HCT116 (cell line): ENCODE results near the gene SLC25A22. TPM values are rescaled to one million over a fixed set of nuclear protein-coding genes. Genes with fewer than 3 reads are reported as not detected.
A peak's percentile ranks its signal among the peaks of the same experiment; 100 is the strongest.

Experiments
- ATAC-seq: fragments of 200-7000 bp; cut with Tn5 transposase; 2 replicates; pipeline ENCODE4 v1.9.1; 2020; ENCODE audit warnings: mild to moderate bottlenecking, moderate library complexity
- BruUV-seq: library from RNA; stranded (reverse); fragments of 400-500 nt; replicated peaks from 2 replicates; lab custom pipeline; 2021; lab: Mats Ljungman, UMichigan
- CTCF ChIA-PET: fragments of 300-600 bp; sonication (Branson Sonifier 250); formaldehyde crosslinking; loops from one replicate; lab custom pipeline; 2021; ENCODE audit warnings: antibody characterized with exemption; lab: Charles Lee
- POLR2A ChIA-PET: fragments of 300-600, 350-600 bp; sonication (Branson Sonifier 250); formaldehyde crosslinking; loops from one replicate; lab custom pipeline; 2021; ENCODE audit warnings: antibody characterized with exemption; lab: Charles Lee
- RAD21 ChIA-PET, 2 experiments: fragments of 300-600 bp; sonication (Branson Sonifier 250); formaldehyde crosslinking; loops; one replicate each; lab custom pipeline; 2023; ENCODE audit warnings: low total read pairs in 2 of 2; ENCODE audit not compliant: uncharacterized antibody in 2 of 2, unreplicated experiment in 2 of 2, low non-redundant PET in 1 of 2; lab: Charles Lee
- DNase-seq: peaks from one replicate; pipeline ENCODE4 v3.0.0-alpha.2; 2010; ENCODE audit warnings: low read depth, low spot score
- H2AFZ ChIP-seq: fragments of 200-600 bp; shearing (Covaris generic), sonication (generic); 2 replicates; pipeline ENCODE4 v1.6.1; 2017; ENCODE audit warnings: low read depth, mixed run types, mixed read lengths, antibody characterized with exemption, low read length; ENCODE audit not compliant: poor library complexity, severe bottlenecking
- H3K27ac ChIP-seq: 2 replicates; pipeline ENCODE4 v1.5.1; 2012; ENCODE audit warnings: low read depth, low read length
- H3K27me3 ChIP-seq: fragments of 200-600 bp; sonication (generic); 2 replicates; pipeline ENCODE4 v1.6.1; 2016; ENCODE audit warnings: mixed run types, low read length, mixed read lengths; ENCODE audit not compliant: insufficient read depth
- H3K36me3 ChIP-seq, 2 experiments: fragments of 200-500 bp in 1 of 2; fragments of 200-600 bp in 1 of 2; sonication (Bioruptor generic) in 1 of 2; sonication (generic) in 1 of 2; 2 replicates each; pipeline versions ENCODE4 v1.5.1 to v1.6.1; 2014 to 2016; ENCODE audit warnings: low read length in 2 of 2, inconsistent platforms in 1 of 2, mixed read lengths in 1 of 2, mixed run types in 1 of 2; ENCODE audit not compliant: insufficient read depth in 2 of 2, control insufficient read depth in 1 of 2
- H3K4me1 ChIP-seq, 2 experiments: fragments of 200-600 bp in 1 of 2; sonication (generic) in 1 of 2; 2 replicates each; pipeline versions ENCODE4 v1.5.1 to v1.6.1; 2012 to 2017; ENCODE audit warnings: low read length in 2 of 2, inconsistent platforms in 1 of 2, mild to moderate bottlenecking in 1 of 2, mixed read lengths in 1 of 2, mixed run types in 1 of 2, moderate library complexity in 1 of 2; ENCODE audit not compliant: insufficient read depth in 2 of 2, control insufficient read depth in 1 of 2
- H3K4me2 ChIP-seq: fragments of 200-600 bp; sonication (generic); 2 replicates; pipeline ENCODE4 v1.6.1; 2017; ENCODE audit warnings: mixed run types, low read length, mixed read lengths
- H3K4me3 ChIP-seq, 2 experiments: fragments of 200-600 bp in 1 of 2; sonication (generic) in 1 of 2; replicated peaks in 1 of 2; 2 replicates each; pipeline ENCODE4 v1.5.1; 2011 to 2016; ENCODE audit warnings: low read length in 2 of 2, control low read depth in 1 of 2, low read depth in 1 of 2, mild to moderate bottlenecking in 1 of 2, mixed read lengths in 1 of 2, mixed run types in 1 of 2
- H3K79me2 ChIP-seq: fragments of 200-600 bp; sonication (generic); 2 replicates; pipeline ENCODE4 v1.6.1; 2017; ENCODE audit warnings: mild to moderate bottlenecking, mixed run types, low read length, moderate library complexity, mixed read lengths; ENCODE audit not compliant: insufficient read depth
- H3K9ac ChIP-seq: fragments of 200-600 bp; sonication (generic); 2 replicates; pipeline ENCODE4 v1.6.1; 2016; ENCODE audit warnings: low read length, mixed read lengths
- H3K9me2 ChIP-seq: fragments of 200-600 bp; sonication (generic), shearing (Covaris generic); 2 replicates; pipeline ENCODE4 v1.6.1; 2017; ENCODE audit warnings: mixed run types, mild to moderate bottlenecking, moderate library complexity; ENCODE audit not compliant: insufficient read depth
- H3K9me3 ChIP-seq, 2 experiments: fragments of 200-500 bp in 1 of 2; fragments of 200-600 bp in 1 of 2; sonication (Bioruptor generic) in 1 of 2; sonication (generic) in 1 of 2; 2 replicates each; pipeline ENCODE4 v1.6.1; 2014 to 2017; ENCODE audit warnings: low read length in 2 of 2, mixed read lengths in 2 of 2, inconsistent platforms in 1 of 2, low read depth in 1 of 2, mild to moderate bottlenecking in 1 of 2, mixed run types in 1 of 2, moderate library complexity in 1 of 2; ENCODE audit not compliant: control insufficient read depth in 1 of 2, insufficient read depth in 1 of 2
- H4K20me1 ChIP-seq: fragments of 200-600 bp; sonication (generic), shearing (Covaris generic); 2 replicates; pipeline ENCODE4 v1.6.1; 2017; ENCODE audit warnings: mixed run types, mild to moderate bottlenecking, moderate library complexity; ENCODE audit not compliant: insufficient read depth
- ATF3 ChIP-seq: IDR thresholded peaks from 2 replicates; pipeline ENCODE4 v1.6.1; 2012
- CBX3 ChIP-seq: IDR thresholded peaks from 2 replicates; pipeline ENCODE4 v1.6.1; 2012; ENCODE audit warnings: low read depth
- CEBPB ChIP-seq: IDR thresholded peaks from 2 replicates; pipeline ENCODE4 v1.6.1; 2012; ENCODE audit warnings: low read depth
- ELF1 ChIP-seq: IDR thresholded peaks from 2 replicates; pipeline ENCODE4 v1.6.1; 2012; ENCODE audit warnings: low read depth, borderline replicate concordance
- POLR2A ChIP-seq: IDR thresholded peaks from 2 replicates; pipeline ENCODE4 v1.7.0; 2011; ENCODE audit warnings: borderline replicate concordance; ENCODE audit not compliant: insufficient read depth, insufficient read length; ENCODE audit errors: extremely low read depth
- SP1 ChIP-seq: IDR thresholded peaks from 2 replicates; pipeline ENCODE4 v1.6.1; 2012; ENCODE audit warnings: low read depth
- YY1 ChIP-seq: IDR thresholded peaks from 2 replicates; pipeline ENCODE4 v1.6.1; 2011; ENCODE audit warnings: low read length, low read depth, moderate library complexity, mild to moderate bottlenecking; ENCODE audit not compliant: insufficient replicate concordance; ENCODE audit errors: extremely low read depth
- intact Hi-C: fragments of 100-400 bp; cut with micrococcal nuclease; formaldehyde crosslinking; loops from 2 replicates; pipeline ENCODE4 v1.10.0; 2022
- total RNA-seq: library from RNA; stranded (reverse); gene quantifications from one replicate; pipeline ENCODE4 v1.2.1, GENCODE V29; 2021; ENCODE audit not compliant: unreplicated experiment
- TF ChIP-seq, protein P1 (sequence below), 3 experiments: fragments of 200-600 bp in 1 of 3; sonication (generic) in 1 of 3; IDR thresholded peaks in 2 of 3; conservative IDR thresholded peaks in 1 of 3; 2 replicates each; pipeline ENCODE4 v1.5.1; 2012 to 2017; ENCODE audit warnings: low read depth in 2 of 3, low read length in 2 of 3, antibody characterized with exemption in 1 of 3, borderline replicate concordance in 1 of 3, control low read depth in 1 of 3, mild to moderate bottlenecking in 1 of 3, mixed read lengths in 1 of 3, mixed run types in 1 of 3, moderate library complexity in 1 of 3; ENCODE audit not compliant: insufficient read depth in 1 of 3

The SLC25A22 gene
- total RNA-seq, 1 experiment from 2014 or later = 62.0 TPM

DNA sequence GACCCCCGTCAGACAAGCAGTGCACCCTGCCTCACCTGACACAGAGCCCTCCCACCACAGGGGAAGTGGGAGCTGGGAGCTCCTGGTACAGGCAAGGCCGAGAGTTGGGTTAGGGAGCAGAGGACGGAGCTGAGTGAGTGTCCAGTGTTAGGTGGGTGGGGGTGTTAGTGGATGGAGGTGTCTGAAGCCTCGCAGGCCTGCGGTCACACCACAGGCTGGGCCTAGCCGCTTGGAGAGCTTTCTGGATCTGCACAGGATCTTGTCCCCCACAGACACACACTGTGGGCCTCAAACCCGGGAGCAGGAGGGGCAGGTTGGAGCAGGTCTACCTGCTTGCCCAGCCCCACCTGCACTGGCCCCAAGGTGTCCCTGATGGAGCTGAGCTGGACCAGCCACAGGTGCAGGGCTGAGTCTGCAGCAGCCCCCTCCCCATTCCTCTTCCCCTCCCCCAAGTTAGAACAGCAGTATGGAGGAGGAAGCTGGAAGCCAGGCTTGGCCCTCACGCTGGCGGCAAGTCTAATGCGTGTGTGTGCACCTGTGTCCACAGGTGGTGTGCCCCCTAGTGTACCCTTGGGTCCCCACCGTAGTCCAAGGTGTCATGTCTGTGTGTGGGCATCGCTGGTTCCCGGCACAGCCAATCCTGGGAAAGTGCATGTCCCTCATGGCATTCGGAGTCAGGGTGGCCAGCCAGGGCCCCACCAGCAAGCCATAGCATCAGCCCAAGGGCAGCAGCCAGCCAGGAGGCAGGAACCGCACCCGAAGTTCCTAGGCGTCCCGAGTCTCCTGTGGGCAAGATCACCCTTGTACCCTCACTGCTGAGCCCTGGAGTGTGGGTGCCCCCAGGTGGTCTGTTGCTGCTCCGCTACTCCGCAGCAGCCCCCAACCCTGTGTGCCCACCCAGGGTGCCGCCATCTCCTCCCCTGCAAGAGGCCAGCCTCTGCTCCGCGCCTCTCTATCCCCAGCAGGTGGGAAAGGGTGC is 18.8 kb downstream of the SLC25A22 start:
- intact Hi-C loops = no loop called here
- H4K20me1 ChIP-seq = no peaks in the 10 kb centered on the region
- CTCF ChIA-PET = no interaction called here
- no peaks in the 10 kb centered on the region for H3K9me2 ChIP-seq
- ATAC-seq (no peak), DNase-seq (no peak)
- H3K27me3 ChIP-seq = no peaks in the 10 kb centered on the region
- H3K9ac ChIP-seq = no peak overlapping the region
- H3K9me3 ChIP-seq = no peaks in the 10 kb centered on the region
- no peak overlapping the region for H2AFZ ChIP-seq
- TF ChIP-seq ATF3 = no peak
- TF ChIP-seq, protein P1, sequence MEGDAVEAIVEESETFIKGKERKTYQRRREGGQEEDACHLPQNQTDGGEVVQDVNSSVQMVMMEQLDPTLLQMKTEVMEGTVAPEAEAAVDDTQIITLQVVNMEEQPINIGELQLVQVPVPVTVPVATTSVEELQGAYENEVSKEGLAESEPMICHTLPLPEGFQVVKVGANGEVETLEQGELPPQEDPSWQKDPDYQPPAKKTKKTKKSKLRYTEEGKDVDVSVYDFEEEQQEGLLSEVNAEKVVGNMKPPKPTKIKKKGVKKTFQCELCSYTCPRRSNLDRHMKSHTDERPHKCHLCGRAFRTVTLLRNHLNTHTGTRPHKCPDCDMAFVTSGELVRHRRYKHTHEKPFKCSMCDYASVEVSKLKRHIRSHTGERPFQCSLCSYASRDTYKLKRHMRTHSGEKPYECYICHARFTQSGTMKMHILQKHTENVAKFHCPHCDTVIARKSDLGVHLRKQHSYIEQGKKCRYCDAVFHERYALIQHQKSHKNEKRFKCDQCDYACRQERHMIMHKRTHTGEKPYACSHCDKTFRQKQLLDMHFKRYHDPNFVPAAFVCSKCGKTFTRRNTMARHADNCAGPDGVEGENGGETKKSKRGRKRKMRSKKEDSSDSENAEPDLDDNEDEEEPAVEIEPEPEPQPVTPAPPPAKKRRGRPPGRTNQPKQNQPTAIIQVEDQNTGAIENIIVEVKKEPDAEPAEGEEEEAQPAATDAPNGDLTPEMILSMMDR (IDR thresholded peaks at IDR 0.05 in 2 of 3, conservative IDR thresholded peaks at IDR 0.05 in 1 of 3; ENCODE audit: borderline replicate concordance in 1 of 3, insufficient read depth in 1 of 3, low read depth in 2 of 3, low read length in 2 of 3) = peak in 2 of 3 experiments; percentile 20 to 22; a peak in 1 of 6 replicates
- no peak for TF ChIP-seq CBX3
- no peak for TF ChIP-seq ELF1
- TF ChIP-seq CEBPB = no peak
- TF ChIP-seq POLR2A = no peak
- TF ChIP-seq SP1 = no peak
- no peak for TF ChIP-seq YY1
- H3K4me2 ChIP-seq = peak overlapping the region; percentile 93
- BruUV-seq = no TSS peak
- peaks cover 60% of the 10 kb centered on the region for H3K79me2 ChIP-seq
- no peak overlapping the region for H3K4me3 ChIP-seq
- peaks cover 29 to 53% of the 10 kb centered on the region in 2 experiments for H3K4me1 ChIP-seq
- peak overlapping the region; percentile 95 for H3K27ac ChIP-seq
- RAD21 ChIA-PET = interaction anchor here in 1 of 2 experiments (0.7 kb wide), 1 partner anchor 281 kb away, joined by 3 read pairs; no protein-coding TSS in a partner anchor
- 0 out of 4 replicates have a peak, but pooled peaks cover 0 to 3% of the 10 kb centered on the region in 2 experiments for H3K36me3 ChIP-seq
- POLR2A ChIA-PET = interaction anchor here (1.3 kb wide), 1 partner anchor 30 kb away, joined by 4 read pairs; the partner anchor contains the start of gene RPLP2
